NCI-H1436 (cell line): ENCODE results near the gene PIM2.

Experiments
- DNase-seq: peaks from one replicate; lab custom pipeline; 2025; lab: John Stamatoyannopoulos, UW

PIM2 gene

DNA sequence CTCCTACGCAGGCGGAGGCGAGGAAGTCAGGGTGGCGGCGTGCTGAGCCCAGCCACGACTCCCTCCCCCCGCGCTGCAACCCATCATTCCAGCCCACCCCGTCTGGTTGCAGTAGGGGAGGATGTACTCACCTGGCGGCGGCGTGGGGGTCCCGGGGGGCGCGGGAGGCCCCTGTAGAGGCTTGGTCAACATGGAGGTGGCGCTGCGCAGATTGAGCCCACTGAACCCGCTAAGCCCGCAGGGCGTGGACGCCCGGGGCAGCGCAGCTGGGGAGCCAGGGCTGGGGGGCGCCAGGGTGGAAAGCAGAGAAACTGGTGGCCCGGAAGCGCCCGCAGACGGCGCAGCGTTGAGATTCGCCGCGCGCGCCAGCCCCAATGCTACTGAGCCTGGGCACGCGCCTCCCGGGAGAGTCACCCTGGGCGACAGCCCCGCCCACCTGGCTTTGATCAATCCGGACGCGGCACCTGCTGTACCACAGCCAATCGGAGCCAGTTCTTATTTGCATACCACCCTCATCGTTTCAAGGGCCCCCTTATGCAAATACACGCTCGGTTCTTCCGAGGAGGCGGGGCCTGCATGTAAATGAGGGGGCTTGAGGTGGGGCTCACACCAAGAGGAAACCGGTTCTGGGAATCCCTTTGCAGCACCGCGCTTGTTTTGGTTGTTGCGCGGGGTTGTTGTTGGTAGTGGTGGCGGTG is at the start of gene PIM2:
Gene PIM2 (minus strand): TSS at position 382 of the 698 bp plus-strand sequence. CDS start 190 bp downstream, at position 192.
- DNase-seq = peak; percentile 88

GRCh38 chrX:48968377-48968776 is 49.6 kb upstream of the PIM2 start:
- no peak for DNase-seq

DNA sequence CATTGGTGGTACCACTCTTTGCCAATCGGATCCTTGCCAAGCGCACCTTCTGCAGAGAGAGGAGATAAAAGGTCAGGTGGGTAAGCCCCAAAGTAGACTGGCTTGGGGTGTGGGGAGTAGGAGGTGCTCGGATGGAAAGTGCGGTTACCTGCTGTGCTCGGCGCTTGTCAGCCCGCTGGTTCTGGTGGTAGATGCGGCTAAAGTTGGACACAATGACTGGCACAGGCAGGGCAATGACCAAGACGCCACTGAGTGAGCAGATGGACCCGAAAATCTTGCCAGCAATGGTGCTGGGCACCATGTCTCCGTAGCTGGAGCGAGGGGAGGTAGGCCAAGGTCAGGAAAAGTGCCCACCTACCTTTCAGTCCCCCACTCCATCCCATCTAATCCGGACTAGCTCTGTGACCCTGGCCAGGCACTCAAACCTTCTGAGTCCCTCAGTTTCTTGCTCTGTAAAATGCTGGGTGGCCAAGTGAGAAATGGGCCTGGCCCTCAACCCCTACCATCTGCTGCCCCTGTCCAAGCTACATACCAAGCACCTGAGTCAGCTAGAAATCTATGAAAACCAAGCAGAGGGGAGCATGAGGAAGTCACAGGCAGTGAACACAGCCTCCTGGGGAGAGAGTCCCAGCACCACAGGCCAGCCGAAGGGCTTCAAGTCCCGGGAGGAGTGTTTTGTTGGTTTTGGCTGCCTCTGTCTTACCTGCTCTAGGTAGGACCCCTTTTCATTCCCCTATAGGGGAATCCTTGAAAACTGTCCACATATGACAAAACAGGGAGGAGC is 48.2 kb upstream of the PIM2 start:
- DNase-seq = no peak

GRCh38 chrX:48965959-48966358 is 47.1 kb upstream of the PIM2 start:
- DNase-seq = no peak

GRCh38 chrX:48961585-48962091 is 42.8 kb upstream of the PIM2 start:
- no peak for DNase-seq

DNA sequence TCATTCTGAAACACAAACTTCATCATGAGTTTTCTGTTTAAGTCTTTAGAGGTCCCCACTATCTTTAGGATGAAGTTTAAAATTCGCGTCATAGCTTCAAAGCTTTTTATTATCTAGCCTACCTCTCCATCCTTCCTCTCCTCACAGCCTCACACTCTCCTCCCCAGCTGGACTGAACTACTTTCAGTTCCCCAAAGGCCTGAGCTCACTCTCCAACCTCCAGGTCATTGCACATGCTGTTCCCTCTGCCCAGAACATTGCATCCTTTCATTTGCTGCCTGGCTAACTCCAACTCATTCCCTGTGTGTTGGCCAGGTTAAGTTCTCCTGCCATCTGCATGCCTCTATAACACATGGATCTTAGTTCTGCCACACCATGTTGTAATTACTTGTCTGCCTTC is 41.5 kb upstream of the PIM2 start:
- DNase-seq = no peak

GRCh38 chrX:48958635-48959094 is 39.8 kb upstream of the PIM2 start:
- DNase-seq = no peak

DNA sequence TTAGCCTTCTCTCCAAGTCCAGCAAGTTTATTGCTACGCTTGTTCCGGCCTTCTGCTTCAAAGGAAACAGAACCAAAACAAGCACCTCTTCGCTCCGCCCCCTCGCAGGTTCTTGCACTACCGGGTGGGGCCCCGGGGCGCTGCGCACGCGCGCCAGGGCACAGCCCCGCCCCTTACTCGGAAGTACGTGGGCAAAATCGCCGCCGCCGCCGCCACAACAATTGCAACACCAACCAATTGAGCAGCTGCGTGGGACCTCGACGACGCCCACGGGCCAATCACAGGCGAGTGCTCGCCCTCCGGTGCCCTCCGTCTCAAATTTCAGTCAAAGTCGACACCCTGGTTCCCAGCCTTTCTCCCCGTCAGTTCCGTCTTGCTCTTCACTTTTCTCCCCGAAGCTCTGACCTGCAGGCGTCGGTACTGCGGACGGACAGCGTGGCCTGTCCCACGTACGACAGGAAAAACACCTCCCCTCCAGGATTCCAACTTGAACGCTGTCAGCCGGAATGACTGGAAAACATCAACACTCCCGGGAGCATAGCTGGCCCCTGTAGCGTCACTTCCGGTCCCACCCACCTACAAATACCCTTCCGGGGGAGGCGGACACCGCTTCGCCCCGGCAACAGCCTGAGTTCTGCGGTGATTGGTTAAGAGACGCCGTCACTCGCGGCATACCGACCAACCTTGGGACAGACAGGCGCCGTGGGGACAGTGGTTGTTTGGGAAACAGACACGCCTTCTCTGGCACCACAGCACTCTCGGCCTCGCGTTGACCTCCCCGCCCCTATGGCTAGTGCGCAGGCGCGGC is 39.2 kb upstream of the PIM2 start:
- peak; percentile 90 for DNase-seq

DNA sequence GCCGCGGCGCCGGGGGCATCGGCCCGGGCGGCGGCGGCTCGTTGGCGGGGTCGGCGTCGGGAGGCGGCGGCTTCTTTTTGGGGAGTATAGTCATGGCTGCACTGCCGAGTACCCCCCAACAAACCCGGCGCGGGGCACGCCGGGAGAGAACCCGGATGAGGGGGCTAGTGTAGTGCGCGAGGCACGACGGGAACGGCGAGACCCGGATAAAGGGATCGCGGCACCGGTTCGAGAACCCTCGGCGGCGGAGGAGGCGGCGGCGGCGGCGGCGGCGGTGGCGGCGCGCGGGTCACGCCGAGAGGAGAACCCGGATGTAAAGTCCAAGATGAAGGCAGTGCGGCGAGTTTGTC is 38.6 kb upstream of the PIM2 start, which contains the start of gene OTUD5:
Gene OTUD5 (minus strand): TSS at position 131 of the 350 bp plus-strand sequence. CDS start 37 bp downstream, at position 94.
- peak; percentile 32 for DNase-seq

DNA sequence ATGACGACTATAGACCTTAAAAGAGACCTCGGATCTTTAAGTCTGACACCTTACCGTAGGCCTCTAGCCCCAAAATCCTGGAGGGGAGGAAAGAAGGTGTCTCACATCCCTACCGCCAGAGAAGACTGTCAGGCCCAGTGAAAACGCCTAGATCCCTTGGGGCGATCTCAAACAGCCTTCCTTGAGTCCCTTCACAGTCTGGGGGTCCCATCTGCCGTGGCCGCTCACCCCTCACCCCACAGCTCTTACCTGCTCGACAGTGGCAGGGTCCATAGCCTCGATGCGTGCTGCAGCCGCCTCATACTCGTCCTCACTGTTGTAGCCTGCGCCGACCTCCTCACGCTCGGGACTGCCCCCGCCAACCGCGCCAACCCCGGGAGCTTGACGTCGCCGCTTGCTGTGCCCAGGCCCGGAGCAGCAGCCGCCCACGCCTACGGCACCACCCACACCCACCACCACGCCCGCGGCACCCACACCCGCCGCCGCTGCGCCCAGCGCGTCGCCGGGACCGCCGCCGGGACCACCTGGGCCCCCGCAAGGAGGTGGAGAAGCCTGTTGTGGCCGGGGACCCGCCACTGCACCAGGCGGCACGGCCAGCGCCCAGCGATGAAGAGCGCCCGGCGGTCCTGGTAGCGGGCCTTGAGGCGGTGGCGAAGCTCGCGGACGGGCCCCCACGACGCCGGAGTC is 38.0 kb upstream of the PIM2 start:
- no peak for DNase-seq

GRCh38 chrX:48948589-48948988 is 29.8 kb upstream of the PIM2 start:
- no peak for DNase-seq

GRCh38 chrX:48945517-48946348 is 26.9 kb upstream of the PIM2 start:
- no peak for DNase-seq

DNA sequence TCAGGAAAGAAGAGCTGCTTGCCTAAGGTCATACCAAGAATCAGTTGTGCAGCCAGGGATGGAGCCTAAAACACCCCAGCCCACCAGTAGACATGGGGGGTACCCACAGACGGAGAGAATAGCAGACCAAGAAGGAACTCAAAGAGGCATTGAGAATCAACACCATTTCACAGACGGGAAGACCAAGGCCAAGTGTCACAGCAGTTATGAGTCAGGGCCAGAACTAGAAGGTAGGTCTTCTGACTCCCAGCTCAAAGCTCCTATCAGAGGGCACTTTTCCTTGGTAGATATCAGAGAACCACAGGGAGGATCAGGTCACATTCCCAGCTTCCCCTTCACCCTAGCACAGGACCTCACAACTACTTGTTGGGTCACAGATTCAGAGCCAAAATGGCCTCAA is 24.1 kb upstream of the PIM2 start:
- no peak for DNase-seq

GRCh38 chrX:48940404-48940955 is 21.7 kb upstream of the PIM2 start:
- no peak for DNase-seq

GRCh38 chrX:48939524-48940228 is 20.9 kb upstream of the PIM2 start:
- DNase-seq = no peak

GRCh38 chrX:48938721-48939425 is 20.0 kb upstream of the PIM2 start:
- no peak for DNase-seq

DNA sequence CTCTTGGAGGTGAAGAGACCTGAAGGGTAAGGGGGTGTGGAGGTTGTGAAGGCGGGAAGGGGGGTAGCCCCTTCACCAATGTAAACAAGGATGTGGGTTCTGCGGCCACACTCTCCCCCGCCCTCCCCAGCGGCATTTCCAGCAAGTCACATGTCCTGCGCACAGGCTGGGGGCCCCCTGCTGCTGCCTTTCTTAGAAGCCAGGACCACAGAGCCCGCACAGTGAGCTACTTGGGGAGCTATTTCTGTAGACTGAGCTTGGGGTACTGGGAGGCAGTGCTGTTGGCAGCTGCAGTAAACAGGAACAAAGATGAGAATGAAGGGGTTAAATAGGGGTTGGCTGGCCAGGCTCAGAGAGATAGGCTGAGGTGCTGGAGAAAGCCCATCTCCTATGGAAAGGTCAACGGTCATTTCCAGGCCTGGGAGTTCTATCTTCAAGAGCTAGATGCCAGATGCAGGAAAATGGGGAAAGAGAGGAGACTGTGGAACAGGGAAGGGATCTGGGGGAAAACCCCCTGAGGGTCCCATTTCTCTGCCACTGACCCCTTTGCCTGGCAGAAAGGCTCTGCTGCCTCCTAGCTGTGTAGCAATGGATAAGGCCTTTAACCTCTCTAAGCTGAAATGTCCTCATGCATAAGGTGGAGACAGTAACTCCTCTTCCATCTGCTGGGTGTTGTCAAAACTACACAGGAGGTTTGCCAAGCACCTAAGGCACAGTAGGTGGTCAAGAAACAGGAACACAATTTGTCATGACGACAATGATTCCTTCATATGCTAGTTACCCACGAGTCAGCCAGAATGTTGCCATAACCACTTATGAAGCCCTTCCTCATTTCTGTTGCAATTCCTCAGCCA is 18.5 kb upstream of the PIM2 start:
- DNase-seq = no peak

DNA sequence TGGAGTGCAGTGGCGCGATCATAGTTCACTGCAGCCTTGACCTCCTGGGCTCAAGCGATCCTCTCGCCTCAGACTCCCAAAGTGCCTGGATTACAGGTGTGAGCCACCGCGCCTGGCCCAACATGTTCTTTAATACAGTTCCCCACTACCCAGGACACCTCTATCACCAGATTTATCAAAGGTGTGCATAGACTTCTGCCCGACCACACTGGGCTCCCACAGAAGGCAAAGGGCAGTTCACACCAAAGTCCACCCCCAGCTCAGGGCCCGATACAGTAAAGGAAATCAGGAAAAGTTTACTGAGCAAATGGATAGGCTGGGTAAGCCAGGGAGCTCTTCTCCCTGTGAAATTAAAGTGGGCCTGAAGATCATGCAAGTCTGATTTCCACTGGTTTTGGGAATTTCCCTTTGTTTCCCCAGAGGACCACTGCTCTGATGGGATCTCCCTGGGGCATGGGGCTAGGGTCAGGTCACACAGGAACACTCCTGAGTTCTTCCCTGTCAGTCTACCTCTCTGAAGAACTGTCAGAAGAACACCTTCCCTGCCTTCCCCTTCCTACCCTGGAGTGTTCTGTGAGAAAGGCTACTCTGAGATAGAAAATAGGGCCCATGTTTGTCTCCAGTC is 17.7 kb upstream of the PIM2 start:
- DNase-seq = no peak
